HG02973 (cell line): ENCODE measurements around the gene CCT6B.
"Not testable (repeated sequence)": the region's sequence is repeated elsewhere in the genome, so short reads cannot be mapped to it uniquely, and the experiment has no call there.

ENCODE experiments used
- ATAC-seq: cut with Tn5 transposase; IDR thresholded peaks from one replicate; pipeline ENCODE4 v1.9.1; 2021; ENCODE audit warnings: moderate library complexity; ENCODE audit not compliant: unreplicated experiment

The CCT6B gene

DNA sequence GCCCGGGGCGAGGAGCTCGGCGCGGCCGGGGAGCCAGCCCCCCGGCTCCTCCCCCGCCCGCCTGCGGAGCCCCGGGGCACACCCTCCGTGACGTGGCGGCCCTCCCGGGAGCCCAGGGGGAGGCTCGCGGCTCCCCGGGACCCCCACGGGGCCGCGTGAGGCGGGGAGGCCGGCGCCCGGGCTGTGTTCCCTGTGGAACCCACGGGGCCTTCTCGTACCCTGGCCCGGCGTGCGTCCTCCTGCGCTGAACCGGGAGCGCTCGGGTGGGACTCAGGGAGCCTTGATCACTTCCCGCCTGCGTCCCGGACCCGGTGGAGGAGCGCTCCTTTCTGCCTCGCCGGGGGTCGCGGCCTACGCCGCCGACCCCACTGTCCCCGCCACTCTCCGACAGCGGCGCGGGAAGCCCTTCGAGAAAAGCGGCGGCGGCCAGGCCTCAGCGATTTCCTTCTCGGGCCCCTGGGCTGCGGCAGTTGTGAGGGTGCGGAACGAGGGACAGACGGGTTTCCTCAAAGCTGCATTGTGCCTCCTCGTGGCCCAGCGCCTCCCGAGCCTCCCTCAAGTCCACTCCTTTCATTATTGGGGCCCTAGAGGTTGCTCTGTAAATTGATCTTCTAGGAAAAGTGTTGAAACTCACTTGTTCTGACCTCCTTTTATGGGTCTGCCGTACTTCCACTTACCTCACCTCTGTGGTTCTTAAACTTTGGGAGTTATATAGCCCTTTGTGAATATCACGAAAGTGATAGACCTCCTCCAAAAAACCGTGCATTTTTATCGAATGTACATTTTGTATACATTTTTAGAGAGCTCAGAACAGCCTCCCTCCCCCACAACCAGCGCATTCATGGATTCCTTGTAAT, 19.6 kb upstream of the CCT6B start:
- peak; percentile 66 for ATAC-seq

DNA sequence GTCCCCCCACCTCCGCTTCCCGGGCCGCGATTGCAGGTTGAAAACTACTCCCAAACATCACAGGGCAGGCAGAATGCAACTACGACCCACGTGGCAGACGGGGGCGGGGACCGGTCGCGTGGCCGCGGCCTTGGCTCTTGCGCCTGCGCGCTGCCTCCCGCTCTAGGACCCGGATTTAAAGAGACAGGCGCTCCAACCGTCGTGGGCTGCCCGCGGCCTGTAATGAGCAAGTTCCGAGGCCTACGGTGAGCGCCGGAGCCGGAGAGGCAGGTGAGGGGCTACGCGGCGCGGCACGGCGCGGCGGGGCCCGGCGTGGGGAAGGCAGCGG, 19.1 kb upstream of the CCT6B start, which contains the start of gene LIG3:
LIG3 (plus strand) TSS at position 160 of the 328 bp plus-strand sequence. CDS start 2,494 bp downstream, outside the sequence.
- peak; percentile 66 for ATAC-seq

DNA sequence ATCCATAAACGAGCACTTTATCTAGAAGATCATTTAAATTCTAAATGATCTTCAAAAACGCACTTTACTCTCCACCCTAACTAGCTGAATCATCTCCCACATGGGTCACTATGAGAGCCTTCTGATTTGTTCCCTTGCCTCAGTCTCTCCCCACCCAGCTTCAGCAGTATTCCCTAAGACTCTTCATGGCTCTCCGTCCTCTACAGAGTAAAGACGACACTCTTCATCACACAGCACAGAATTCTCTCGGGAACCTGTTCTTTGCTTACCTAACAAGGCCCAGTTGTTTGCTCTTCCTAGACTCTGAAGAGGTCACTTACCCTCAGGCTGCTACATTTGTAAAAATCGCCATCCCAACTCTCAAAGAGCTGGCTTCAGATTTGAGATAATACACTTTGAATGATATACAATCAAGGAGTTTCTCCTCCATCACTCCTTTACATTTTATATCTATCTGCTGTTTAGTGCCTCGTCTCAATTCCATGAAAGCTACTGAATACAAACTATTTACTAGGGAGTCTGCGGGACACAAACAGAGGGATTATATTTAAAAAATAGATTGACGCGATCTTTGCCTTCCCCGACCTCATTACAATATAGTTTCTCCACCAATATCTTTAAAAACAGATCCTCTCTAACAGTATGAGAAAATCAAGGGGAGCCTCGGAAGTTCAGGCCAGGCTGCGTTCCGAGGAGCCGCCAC, 18.5 kb upstream of the CCT6B start:
- ATAC-seq, result no peak

DNA sequence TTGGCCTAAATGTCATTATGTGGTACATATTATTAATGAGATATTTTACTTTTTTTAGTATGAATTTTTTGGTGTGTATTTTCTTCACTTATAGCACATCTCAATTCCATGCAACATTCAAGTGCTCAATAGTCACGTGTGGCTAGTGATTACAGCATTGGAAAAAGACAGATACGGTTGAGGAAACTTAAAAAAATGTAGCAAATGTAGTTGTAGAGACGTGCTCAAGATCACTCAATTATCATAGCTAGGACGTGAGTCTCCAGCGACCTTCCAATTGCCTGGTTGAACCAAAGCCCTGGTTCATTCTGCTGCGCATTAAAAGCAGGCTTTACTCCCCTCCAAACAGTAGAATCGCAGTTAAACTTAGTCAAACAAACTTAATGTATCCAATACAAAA, 17.9 kb upstream of the CCT6B start:
- no peak for ATAC-seq

DNA sequence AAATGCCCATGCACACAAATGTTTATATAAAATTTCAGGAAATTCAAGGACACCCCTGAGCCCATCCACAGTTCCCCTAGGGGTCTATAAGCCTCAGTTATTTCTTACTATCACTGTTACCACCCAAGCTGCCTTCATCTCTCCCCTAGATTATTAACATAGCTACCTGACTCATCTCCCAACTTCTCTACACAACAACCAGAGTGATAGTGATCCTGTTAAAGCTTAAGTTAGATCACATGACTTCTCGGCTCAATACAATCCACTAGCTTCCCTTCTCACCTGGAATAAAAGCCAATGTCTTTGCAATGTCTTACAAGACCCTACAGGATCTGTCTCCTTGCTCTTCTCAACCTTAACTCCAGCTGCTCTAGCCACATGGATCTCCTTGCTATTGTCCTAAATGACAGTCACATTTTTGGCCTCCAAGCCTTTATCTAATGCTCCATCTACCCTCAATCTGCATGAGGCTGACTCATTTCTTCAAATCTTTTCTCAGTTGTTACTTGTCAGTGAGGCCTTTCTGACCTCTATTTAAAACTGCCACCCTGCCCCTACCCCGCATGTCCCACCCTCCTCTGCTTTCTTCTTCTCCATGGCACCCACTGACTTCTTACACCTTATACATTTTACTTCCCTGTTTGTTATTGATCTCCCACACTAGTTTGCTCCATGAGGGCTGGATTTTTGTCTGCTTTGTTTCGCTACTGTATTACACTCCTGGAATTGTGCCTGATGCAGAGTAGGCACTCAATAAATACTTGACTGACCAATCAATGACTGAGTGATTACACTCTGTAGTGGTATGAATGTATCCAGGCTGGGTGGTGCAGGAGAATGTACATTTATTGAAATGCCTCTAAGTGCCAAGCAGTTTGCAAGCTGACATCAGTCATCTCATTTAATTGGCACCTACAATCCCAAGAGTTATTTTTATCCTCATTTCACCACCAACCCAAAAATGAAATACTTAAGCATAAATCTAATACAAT, 13.8 kb upstream of the CCT6B start:
- no peak for ATAC-seq

DNA sequence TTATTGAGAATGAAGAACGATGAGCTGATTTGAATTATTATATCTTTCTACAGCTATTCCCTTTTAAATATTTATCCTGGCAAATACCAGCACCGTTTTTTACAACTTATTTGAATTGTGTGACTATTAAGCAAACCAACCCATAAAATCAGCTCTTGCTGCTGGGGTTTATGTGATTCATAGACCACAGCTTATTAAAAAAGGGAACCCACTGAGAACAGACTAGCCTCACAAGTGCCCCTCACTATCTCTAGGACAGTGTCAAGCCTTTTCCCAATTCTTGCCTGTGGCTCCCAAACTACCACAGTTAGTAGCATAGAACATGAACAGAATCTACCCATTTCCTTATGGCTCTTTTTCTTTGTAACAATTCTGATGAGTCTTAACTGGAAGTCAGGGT, 12.9 kb upstream of the CCT6B start:
- ATAC-seq, result no peak

DNA sequence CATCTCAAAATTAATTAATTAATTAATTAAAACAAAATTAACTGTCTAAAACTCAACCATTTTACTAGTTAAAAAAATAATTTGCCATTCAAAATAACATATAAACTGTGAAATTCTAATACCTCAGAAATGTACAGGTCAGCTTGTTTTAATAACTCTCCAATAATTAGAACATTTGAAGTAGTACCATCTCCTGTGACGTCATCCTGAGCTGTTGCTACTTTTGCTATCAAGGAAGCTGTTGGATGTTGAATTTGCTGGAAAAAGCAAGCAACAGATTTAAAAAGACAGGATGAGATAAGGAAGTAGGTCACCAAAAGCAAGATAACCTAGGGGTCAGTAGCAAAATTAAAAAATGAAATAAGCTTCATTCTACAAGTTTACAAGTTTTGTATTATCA, 2.8 kb downstream of the CCT6B start:
- no peak for ATAC-seq

DNA sequence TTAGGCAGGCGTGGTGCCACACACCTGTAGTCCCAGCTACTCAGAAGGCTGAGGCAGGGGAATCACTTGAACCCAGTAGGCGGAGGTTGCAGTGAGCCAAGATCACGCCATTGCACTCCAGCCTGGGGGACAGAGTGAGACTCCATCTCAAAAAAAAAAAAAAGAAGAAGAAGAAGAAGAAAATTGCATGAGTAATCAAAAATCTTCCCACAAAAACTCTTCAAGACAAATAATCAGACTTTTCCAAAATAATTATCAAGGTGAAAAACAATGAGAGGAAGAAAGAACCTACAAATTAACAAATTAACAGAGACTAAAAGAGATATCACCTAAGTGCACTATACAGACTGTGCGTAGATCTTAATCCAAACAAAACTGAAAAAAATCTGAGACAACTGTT, 10.5 kb downstream of the CCT6B start:
- not testable (repeated sequence) for ATAC-seq

DNA sequence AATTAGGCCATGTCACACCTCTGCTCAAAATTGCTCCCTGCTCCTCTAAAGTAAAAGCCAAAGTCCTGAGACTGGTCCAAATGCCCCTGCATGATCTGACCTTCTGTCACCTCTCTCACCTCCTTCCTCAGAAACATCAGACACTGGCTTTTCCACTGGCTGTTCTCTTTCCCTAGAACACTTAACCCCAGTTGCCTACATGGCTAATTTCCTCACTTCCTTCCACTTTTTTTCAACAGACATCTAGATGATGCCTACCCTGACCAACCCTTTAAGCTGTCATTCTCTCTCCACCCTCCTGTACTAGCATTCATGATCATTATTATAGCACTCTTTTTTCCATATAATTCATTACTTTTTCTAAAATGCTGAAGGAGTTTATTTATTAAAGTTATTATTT, 31.0 kb downstream of the CCT6B start:
- no peak for ATAC-seq

DNA sequence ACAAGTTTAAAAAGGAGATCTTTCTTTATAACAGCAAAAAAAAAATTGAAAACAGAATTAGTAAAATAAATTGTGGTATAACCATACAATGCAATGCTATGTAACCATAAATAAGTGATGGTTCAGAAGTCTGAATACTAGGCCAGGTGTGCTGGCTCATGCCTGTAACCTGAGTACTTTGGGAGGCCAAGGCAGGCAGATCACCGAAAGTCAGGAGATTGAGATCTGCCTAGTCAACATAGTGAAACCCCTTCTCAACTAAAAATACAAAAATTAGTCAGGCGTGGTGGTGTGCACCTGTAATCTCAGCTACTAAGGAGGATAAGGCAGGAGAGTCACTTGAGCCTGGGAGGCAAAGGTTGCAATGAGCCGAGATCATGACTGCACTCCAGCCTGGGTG, 34.6 kb downstream of the CCT6B start:
- ATAC-seq, result no peak

DNA sequence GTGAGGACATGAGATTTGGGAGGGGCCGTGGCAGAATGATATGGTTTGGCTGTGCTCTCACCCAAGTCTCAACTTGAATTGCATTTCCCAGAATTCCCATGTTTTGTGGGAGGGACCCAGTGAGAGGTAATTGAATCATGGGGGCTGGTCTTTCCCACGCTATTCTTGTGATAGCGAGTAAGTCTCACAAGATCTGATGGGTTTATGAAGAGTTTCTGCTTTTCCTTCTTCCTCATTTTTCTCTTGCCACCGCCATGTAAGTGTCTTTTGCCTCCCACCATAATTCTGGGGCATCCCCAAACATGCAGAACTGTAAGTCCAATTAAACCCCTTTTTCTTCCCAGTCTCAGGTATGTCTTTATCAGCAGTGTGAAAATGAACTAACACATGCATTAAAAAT, 40.6 kb downstream of the CCT6B start:
- no peak for ATAC-seq

DNA sequence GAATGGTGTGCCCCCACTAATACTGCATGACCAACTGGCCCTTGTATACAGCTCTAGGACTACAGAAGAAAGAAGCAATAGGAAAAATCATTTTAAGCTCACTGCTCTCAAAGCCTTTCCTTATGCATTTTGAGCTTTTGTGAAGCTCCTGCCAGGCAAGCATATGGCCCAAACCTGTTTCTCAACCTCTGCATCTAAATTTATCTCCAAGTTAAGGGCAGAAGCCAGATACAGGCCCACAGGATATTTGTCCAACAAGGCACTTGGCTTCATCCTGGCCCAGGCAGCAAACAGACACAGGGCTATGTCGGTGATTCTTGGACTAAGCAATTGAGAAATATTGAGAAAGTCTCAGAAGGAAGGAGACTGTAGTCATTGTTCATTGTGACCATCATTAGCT, 43.9 kb downstream of the CCT6B start:
- ATAC-seq, result no peak

DNA sequence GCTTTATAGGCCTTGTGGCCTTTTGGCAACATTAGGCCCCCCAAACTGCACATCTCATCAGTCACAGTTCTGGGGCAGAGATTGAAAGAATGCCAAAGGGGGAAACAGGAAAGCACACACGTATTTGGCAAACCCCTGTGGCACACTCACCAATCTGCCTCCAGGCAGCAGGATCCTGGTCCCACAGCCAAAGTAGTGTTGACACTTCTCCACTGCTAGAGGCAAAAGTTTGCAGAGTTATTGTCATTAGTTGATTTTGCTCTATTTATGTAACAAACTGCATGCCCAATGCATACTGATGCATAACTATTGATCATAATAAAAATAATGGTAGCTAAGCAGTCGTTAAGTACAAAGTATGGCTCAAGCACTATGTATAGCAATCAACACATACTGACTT, 45.1 kb downstream of the CCT6B start:
- no peak for ATAC-seq

DNA sequence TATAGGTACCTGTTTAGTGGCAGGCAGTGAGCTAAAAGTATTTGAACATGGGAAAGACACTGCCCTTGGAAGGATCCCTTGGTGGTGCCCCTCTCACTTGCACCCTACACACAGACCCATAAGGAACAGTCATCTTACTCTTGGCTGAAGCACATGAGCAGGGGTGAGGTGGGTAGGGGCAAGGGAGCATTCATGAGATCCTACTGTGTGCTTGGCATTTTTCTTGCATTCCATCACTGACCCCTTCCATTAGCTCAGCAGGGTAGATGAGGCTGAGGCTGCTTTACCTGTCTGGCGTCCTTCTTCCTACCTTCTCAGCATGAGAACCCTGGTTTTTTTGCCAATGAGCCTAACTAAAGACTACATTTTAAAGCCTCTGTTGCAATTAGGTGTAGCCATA, 48.3 kb downstream of the CCT6B start:
- no peak for ATAC-seq

DNA sequence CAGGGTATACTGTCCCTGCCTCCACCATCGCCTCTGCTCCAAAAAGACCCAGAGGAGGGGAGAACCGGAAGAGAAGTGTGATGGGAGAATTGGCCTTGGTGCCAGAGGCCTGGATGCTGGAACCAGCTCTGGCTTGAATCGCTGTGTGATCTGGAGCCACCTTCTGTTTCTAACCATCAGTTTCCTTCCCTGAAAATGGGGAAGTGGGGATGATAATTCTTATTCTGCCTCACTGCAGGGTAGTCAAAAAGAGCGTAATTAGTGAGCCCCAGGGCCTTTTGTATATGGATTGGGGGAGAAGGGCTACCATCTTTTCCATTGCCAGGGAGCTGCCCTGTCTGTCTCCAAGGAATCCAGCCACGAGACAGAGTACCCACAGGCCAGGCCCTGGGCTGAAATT, 52.2 kb downstream of the CCT6B start:
- ATAC-seq, result no peak

DNA sequence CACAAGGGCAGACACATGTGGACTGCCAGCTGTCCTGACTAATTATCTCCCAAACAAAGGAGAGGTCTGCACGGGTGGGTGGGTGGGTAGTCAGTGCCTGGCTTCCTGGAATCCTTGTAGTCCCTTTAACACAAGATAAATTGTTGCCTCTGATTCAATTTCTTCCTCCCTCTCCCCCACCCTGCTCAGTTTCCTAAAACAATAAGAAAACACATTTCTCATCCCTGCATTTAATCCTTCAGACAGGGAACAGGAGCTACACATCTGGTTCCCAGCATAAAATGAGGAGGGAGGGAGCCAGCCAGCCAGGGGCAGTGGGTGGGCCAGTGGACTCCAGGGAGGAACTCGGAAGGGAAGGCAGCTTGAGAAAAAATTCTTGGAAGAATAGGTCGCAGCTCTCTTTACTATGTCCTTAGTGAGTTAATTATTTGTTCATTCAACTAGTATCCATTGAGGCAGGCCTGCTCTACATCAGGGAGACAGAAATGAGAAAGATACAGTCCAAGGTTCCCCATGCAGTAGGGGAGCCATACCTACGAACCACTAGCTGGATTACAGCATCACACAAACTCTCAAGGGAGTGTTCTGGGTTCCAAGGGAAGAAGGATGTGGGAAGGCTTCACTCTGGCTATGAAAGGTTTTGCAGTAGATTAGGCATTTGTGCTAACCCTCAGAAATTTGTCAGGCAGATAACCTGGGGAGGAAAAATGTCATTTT, 58.3 kb downstream of the CCT6B start:
- ATAC-seq, result no peak

DNA sequence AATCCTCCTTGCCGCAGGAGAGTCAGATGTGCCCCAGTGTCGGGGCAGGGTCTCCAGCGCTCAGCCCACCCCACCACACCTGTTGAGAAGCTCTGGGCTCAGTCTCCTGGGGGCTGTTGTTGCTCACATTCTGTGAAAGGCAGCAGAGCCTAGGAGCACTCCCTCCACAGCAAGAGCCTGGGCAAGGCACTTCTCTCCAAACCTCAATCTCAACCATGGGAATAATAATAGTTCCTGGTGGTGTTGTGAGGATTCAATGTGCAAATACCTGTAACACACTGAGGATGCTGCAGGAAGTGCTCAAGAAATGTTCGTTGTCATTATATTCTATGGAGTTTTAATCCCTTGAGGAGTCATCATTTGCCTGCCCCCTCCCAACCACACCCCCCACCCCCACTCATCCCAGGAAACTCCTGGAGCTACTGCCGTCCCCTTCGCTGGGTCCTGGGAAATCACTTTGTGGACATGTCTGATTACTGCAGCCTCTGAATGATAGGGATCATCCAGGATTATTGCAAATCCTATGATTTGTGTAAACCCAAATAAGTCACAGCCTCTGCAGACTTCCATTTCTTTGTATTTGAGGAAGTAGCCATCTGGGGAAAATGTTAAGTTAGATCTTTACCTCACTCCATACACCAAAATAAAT, 61.5 kb downstream of the CCT6B start:
- no peak for ATAC-seq

DNA sequence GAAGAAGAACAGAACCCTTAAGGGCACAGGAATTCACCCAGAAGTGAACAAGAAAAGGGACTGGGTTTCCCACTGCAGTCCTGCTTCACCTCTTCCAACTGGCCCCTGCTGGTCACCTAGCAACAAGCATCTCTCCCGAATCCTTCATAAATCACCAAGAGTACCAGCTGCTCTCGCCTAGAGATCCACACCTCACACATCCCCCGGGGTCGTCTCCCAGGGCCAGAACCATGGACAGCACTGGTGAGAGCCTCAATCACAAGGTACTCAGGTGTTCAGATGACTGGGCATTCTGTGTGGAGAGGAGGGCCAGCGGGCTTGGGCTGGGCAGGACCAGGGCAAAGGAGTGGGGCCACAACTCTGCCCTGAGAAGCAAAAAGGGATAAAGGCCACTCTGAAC, 65.9 kb downstream of the CCT6B start:
- no peak for ATAC-seq

DNA sequence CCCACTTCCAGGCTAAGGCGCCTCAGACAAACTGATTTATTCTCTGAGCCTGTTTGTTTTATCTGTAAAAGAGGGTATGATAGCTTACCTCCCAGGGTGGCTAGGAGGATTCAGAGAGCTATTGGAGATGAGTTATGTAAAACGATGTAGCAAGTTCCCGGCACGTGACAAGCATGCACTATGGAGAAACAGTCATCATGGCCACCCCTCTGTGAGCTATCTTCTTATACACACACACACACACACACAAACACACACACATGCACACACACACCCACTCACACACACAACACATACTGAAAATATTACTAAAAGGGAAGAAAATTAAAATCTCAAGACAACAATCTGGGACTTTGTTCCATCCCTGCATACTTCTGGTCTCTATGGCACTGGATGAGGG, 66.3 kb downstream of the CCT6B start:
- ATAC-seq, result no peak
